Measurements from ENCODE around the gene KLHL3.

The KLHL3 gene

GRCh38 chr5:137610598-137610997 lies 125.3 kb downstream of the KLHL3 start:
- Histone ChIP-seq H3K4me3 (ENCODE audit: low read depth in 1 of 5, low read length in 5 of 5) (no peak overlapping the region), H3K27me3 (ENCODE audit: control insufficient read depth in 5 of 5, insufficient read depth in 4 of 5, low read length in 5 of 5) (peaks cover 0 to 9% (median 0%) of the 10 kb centered on the region in 5 donors), H3K27ac (ENCODE audit: low read depth, low read length) (no peak overlapping the region), H3K4me1 (ENCODE audit: control insufficient read depth in 5 of 5, insufficient read depth in 5 of 5, low read length in 5 of 5) (no peaks in the 10 kb centered on the region), H3K9ac (ENCODE audit: low read length in 5 of 5) (no peak overlapping the region), H3K9me3 (ENCODE audit: control insufficient read depth in 5 of 5, low read length in 5 of 5) (no peaks in the 10 kb centered on the region), H3K36me3 (ENCODE audit: control insufficient read depth in 5 of 5, insufficient read depth in 5 of 5, low read length in 5 of 5) (no peaks in the 10 kb centered on the region)

GRCh38 chr5:137609127-137609526 lies 126.8 kb downstream of the KLHL3 start:
- no peak overlapping the region for H3K27ac ChIP-seq (ENCODE audit: low read depth, low read length)
- peaks cover 3 to 9% (median 4%) of the 10 kb centered on the region in 5 donors for H3K27me3 ChIP-seq (ENCODE audit: control insufficient read depth in 5 of 5, insufficient read depth in 4 of 5, low read length in 5 of 5)
- no peaks in the 10 kb centered on the region for H3K36me3 ChIP-seq (ENCODE audit: control insufficient read depth in 5 of 5, insufficient read depth in 5 of 5, low read length in 5 of 5)
- H3K4me3 ChIP-seq (ENCODE audit: low read depth in 1 of 5, low read length in 5 of 5), result no peak overlapping the region
- no peaks in the 10 kb centered on the region for H3K4me1 ChIP-seq (ENCODE audit: control insufficient read depth in 5 of 5, insufficient read depth in 5 of 5, low read length in 5 of 5)
- no peak overlapping the region for H3K9ac ChIP-seq (ENCODE audit: low read length in 5 of 5)
- no peaks in the 10 kb centered on the region for H3K9me3 ChIP-seq (ENCODE audit: control insufficient read depth in 5 of 5, low read length in 5 of 5)

GRCh38 chr5:137607771-137608170 lies 128.1 kb downstream of the KLHL3 start:
- Histone ChIP-seq H3K4me1 (ENCODE audit: control insufficient read depth in 5 of 5, insufficient read depth in 5 of 5, low read length in 5 of 5) (no peaks in the 10 kb centered on the region), H3K9ac (ENCODE audit: low read length in 5 of 5) (no peak overlapping the region), H3K36me3 (ENCODE audit: control insufficient read depth in 5 of 5, insufficient read depth in 5 of 5, low read length in 5 of 5) (no peaks in the 10 kb centered on the region), H3K27ac (ENCODE audit: low read depth, low read length) (no peak overlapping the region), H3K4me3 (ENCODE audit: low read depth in 1 of 5, low read length in 5 of 5) (no peak overlapping the region), H3K27me3 (ENCODE audit: control insufficient read depth in 5 of 5, insufficient read depth in 4 of 5, low read length in 5 of 5) (peaks cover 3 to 9% (median 4%) of the 10 kb centered on the region in 5 donors), H3K9me3 (ENCODE audit: control insufficient read depth in 5 of 5, low read length in 5 of 5) (no peaks in the 10 kb centered on the region)

GRCh38 chr5:137606401-137606800 lies 129.5 kb downstream of the KLHL3 start:
- Histone ChIP-seq H3K27me3 (ENCODE audit: control insufficient read depth in 5 of 5, insufficient read depth in 4 of 5, low read length in 5 of 5) (peaks cover 3 to 9% (median 6%) of the 10 kb centered on the region in 5 donors), H3K9me3 (ENCODE audit: control insufficient read depth in 5 of 5, low read length in 5 of 5) (no peaks in the 10 kb centered on the region), H3K9ac (ENCODE audit: low read length in 5 of 5) (no peak overlapping the region)

GRCh38 chr5:137605411-137605810 lies 130.5 kb downstream of the KLHL3 start:
- H3K27ac ChIP-seq (ENCODE audit: low read depth, low read length), result no peak overlapping the region
- H3K4me3 ChIP-seq (ENCODE audit: low read depth in 1 of 5, low read length in 5 of 5), result no peak overlapping the region
- H3K9ac ChIP-seq (ENCODE audit: low read length in 5 of 5), result no peak overlapping the region
- no peaks in the 10 kb centered on the region for H3K9me3 ChIP-seq (ENCODE audit: control insufficient read depth in 5 of 5, low read length in 5 of 5)
- H3K4me1 ChIP-seq (ENCODE audit: control insufficient read depth in 5 of 5, insufficient read depth in 5 of 5, low read length in 5 of 5), result peaks cover 0 to 3% (median 0%) of the 10 kb centered on the region in 5 donors
- no peaks in the 10 kb centered on the region for H3K36me3 ChIP-seq (ENCODE audit: control insufficient read depth in 5 of 5, insufficient read depth in 5 of 5, low read length in 5 of 5)
- H3K27me3 ChIP-seq (ENCODE audit: control insufficient read depth in 5 of 5, insufficient read depth in 4 of 5, low read length in 5 of 5), result peaks cover 3 to 9% (median 7%) of the 10 kb centered on the region in 5 donors

More at GRCh38 chr5:137606401-137606800, 129.5 kb downstream of the KLHL3 start:
- Histone ChIP-seq H3K27ac (ENCODE audit: low read depth, low read length) (no peak overlapping the region), H3K4me3 (ENCODE audit: low read depth in 1 of 5, low read length in 5 of 5) (no peak overlapping the region), H3K36me3 (ENCODE audit: control insufficient read depth in 5 of 5, insufficient read depth in 5 of 5, low read length in 5 of 5) (no peaks in the 10 kb centered on the region), H3K4me1 (ENCODE audit: control insufficient read depth in 5 of 5, insufficient read depth in 5 of 5, low read length in 5 of 5) (peaks cover 0 to 3% (median 0%) of the 10 kb centered on the region in 5 donors)

- Histone ChIP-seq H3K36me3 (ENCODE audit: control insufficient read depth in 5 of 5, insufficient read depth in 5 of 5, low read length in 5 of 5) (no peaks in the 10 kb centered on the region), H3K4me3 (ENCODE audit: low read depth in 1 of 5, low read length in 5 of 5) (no peak overlapping the region), H3K9me3 (ENCODE audit: control insufficient read depth in 5 of 5, low read length in 5 of 5) (no peaks in the 10 kb centered on the region), H3K4me1 (ENCODE audit: control insufficient read depth in 5 of 5, insufficient read depth in 5 of 5, low read length in 5 of 5) (peaks cover 0 to 3% (median 0%) of the 10 kb centered on the region in 5 donors), H3K9ac (ENCODE audit: low read length in 5 of 5) (no peak overlapping the region), H3K27me3 (ENCODE audit: control insufficient read depth in 5 of 5, insufficient read depth in 4 of 5, low read length in 5 of 5) (peaks cover 6 to 14% (median 9%) of the 10 kb centered on the region in 5 donors), H3K27ac (ENCODE audit: low read depth, low read length) (no peak overlapping the region)
Measured at GRCh38 chr5:137604348-137605095, 131.4 kb downstream of the KLHL3 start.

GRCh38 chr5:137603891-137604290 lies 132.0 kb downstream of the KLHL3 start:
- H3K4me1 ChIP-seq (ENCODE audit: control insufficient read depth in 5 of 5, insufficient read depth in 5 of 5, low read length in 5 of 5), result peaks cover 0 to 3% (median 0%) of the 10 kb centered on the region in 5 donors
- no peaks in the 10 kb centered on the region for H3K36me3 ChIP-seq (ENCODE audit: control insufficient read depth in 5 of 5, insufficient read depth in 5 of 5, low read length in 5 of 5)
- H3K4me3 ChIP-seq (ENCODE audit: low read depth in 1 of 5, low read length in 5 of 5), result no peak overlapping the region
- no peak overlapping the region for H3K27ac ChIP-seq (ENCODE audit: low read depth, low read length)
- H3K27me3 ChIP-seq (ENCODE audit: control insufficient read depth in 5 of 5, insufficient read depth in 4 of 5, low read length in 5 of 5), result peaks cover 6 to 15% (median 10%) of the 10 kb centered on the region in 5 donors
- no peak overlapping the region for H3K9ac ChIP-seq (ENCODE audit: low read length in 5 of 5)
- no peaks in the 10 kb centered on the region for H3K9me3 ChIP-seq (ENCODE audit: control insufficient read depth in 5 of 5, low read length in 5 of 5)

GRCh38 chr5:137603356-137603755 lies 132.5 kb downstream of the KLHL3 start:
- no peak overlapping the region for H3K4me3 ChIP-seq (ENCODE audit: low read depth in 1 of 5, low read length in 5 of 5)
- H3K9ac ChIP-seq (ENCODE audit: low read length in 5 of 5), result no peak overlapping the region
- H3K4me1 ChIP-seq (ENCODE audit: control insufficient read depth in 5 of 5, insufficient read depth in 5 of 5, low read length in 5 of 5), result peaks cover 0 to 3% (median 0%) of the 10 kb centered on the region in 5 donors
- H3K9me3 ChIP-seq (ENCODE audit: control insufficient read depth in 5 of 5, low read length in 5 of 5), result no peaks in the 10 kb centered on the region
- no peak overlapping the region for H3K27ac ChIP-seq (ENCODE audit: low read depth, low read length)
- no peaks in the 10 kb centered on the region for H3K36me3 ChIP-seq (ENCODE audit: control insufficient read depth in 5 of 5, insufficient read depth in 5 of 5, low read length in 5 of 5)
- peaks cover 6 to 18% (median 15%) of the 10 kb centered on the region in 5 donors for H3K27me3 ChIP-seq (ENCODE audit: control insufficient read depth in 5 of 5, insufficient read depth in 4 of 5, low read length in 5 of 5)

GRCh38 chr5:137602721-137603273 lies 133.1 kb downstream of the KLHL3 start:
- Histone ChIP-seq H3K27me3 (ENCODE audit: control insufficient read depth in 5 of 5, insufficient read depth in 4 of 5, low read length in 5 of 5) (peaks cover 6 to 19% (median 14%) of the 10 kb centered on the region in 5 donors), H3K9me3 (ENCODE audit: control insufficient read depth in 5 of 5, low read length in 5 of 5) (no peaks in the 10 kb centered on the region), H3K36me3 (ENCODE audit: control insufficient read depth in 5 of 5, insufficient read depth in 5 of 5, low read length in 5 of 5) (no peaks in the 10 kb centered on the region), H3K4me3 (ENCODE audit: low read depth in 1 of 5, low read length in 5 of 5) (no peak overlapping the region), H3K9ac (ENCODE audit: low read length in 5 of 5) (no peak overlapping the region), H3K27ac (ENCODE audit: low read depth, low read length) (no peak overlapping the region), H3K4me1 (ENCODE audit: control insufficient read depth in 5 of 5, insufficient read depth in 5 of 5, low read length in 5 of 5) (peaks cover 0 to 3% (median 0%) of the 10 kb centered on the region in 5 donors)

GRCh38 chr5:137600721-137601360 lies 135.0 kb downstream of the KLHL3 start:
- H3K9me3 ChIP-seq (ENCODE audit: control insufficient read depth in 5 of 5, low read length in 5 of 5), result no peaks in the 10 kb centered on the region
- H3K9ac ChIP-seq (ENCODE audit: low read length in 5 of 5), result no peak overlapping the region
- H3K4me3 ChIP-seq (ENCODE audit: low read depth in 1 of 5, low read length in 5 of 5), result no peak overlapping the region
- H3K27me3 ChIP-seq (ENCODE audit: control insufficient read depth in 5 of 5, insufficient read depth in 4 of 5, low read length in 5 of 5), result peaks cover 6 to 19% (median 10%) of the 10 kb centered on the region in 5 donors
- H3K4me1 ChIP-seq (ENCODE audit: control insufficient read depth in 5 of 5, insufficient read depth in 5 of 5, low read length in 5 of 5), result peaks cover 0 to 3% (median 0%) of the 10 kb centered on the region in 5 donors
- H3K27ac ChIP-seq (ENCODE audit: low read depth, low read length), result no peak overlapping the region
- H3K36me3 ChIP-seq (ENCODE audit: control insufficient read depth in 5 of 5, insufficient read depth in 5 of 5, low read length in 5 of 5), result no peaks in the 10 kb centered on the region
